Articular chondrocyte of knee joint (primary cell): ENCODE data around the gene NACC1. TPM values are rescaled to one million over a fixed set of nuclear protein-coding genes. Genes with fewer than 3 reads are reported as not detected.

Source experiments
- total RNA-seq: library from RNA; depleted of rRNA; stranded (reverse); fragments of >200 nt; gene quantifications from 2 replicates; pipeline ENCODE4 v1.2.3, GENCODE V29; 2012

The NACC1 gene
- 37.5 and 39.7 TPM in 2 replicates for total RNA-seq

DNA sequence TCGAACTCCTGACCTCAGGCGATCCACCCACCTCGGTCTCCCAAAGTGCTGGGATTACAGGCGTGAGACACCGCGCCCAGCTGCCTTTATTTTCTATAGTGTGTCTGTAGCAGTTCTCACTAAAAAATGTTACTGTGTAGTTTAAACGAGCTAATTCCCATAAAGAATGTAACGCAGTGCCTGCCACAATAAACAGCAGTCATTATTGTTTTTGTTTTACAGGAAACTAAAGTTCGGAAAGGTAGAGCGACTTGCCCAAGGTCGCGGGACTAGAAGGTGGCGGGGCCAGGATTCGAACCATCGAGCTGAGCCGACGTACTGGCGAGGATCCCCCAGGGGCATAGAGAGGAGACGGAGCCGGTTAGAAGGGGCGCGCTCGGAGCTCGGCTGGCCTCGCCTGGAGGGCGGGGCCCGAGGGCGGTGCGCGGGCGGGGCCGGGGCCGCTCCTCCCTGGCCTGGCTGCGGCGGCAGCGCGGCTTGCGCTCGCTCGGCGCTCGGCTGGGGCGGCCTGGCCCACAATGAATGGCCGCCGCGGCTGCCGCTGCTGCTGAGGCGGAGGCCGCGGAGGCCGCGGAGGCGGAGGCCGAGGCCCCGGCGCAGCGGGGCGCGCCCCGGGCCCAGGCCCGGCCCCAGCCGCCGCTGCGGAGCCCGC, at the start of gene NACC1:
Gene NACC1 (plus strand): TSS at position 493 of the 652 bp plus-strand sequence. CDS start 16,944 bp downstream, outside the sequence.

DNA sequence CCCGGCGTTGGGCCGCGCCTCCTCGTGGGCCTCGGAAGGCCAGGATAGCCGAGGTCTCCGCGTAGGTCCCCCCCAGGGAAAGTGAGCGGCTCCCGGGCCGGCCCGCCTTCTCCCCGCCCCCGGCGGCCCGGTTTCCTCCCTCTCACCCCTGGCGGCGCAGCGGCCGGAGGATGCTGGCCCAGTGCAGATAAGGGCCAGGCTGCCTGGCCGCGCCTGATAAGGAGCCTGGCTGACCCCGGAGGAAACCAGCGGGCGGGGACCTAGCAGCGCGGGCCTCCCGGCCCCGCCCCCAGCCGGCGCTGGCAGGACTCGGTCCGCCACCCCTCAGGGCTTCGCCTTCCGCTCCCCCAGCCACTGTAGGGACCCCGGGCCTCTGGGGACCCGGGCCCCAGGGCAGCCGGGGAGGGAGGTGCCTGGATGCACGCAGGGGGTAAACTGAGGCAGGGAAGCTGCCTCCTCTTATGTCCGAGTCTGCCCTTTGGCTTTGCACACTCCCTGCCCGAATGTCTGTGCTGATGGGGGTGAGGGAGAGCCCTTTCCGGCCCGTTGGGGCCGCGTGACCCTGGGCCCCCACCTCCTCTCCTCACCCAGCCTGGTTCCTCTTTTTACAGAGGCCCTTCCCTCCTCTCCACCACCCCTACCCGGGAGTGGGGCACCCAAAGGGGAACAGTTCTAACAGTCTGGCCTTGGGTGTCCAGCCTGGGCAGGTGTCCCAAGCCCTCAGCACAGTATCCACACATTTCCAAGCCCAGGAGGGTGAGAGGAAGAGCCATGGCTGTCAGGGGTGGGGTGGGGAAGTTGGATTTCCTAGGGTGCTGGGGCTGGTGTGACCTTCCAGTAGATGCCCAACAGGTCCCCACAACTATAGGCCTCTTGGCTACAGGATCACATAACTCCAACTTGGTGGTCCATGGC, 15.1 kb upstream of the NACC1 start, which contains the start of gene LYL1:
Gene LYL1 (minus strand): TSS at position 193 of the 915 bp plus-strand sequence. CDS start 1,687 bp downstream, outside the sequence.

DNA sequence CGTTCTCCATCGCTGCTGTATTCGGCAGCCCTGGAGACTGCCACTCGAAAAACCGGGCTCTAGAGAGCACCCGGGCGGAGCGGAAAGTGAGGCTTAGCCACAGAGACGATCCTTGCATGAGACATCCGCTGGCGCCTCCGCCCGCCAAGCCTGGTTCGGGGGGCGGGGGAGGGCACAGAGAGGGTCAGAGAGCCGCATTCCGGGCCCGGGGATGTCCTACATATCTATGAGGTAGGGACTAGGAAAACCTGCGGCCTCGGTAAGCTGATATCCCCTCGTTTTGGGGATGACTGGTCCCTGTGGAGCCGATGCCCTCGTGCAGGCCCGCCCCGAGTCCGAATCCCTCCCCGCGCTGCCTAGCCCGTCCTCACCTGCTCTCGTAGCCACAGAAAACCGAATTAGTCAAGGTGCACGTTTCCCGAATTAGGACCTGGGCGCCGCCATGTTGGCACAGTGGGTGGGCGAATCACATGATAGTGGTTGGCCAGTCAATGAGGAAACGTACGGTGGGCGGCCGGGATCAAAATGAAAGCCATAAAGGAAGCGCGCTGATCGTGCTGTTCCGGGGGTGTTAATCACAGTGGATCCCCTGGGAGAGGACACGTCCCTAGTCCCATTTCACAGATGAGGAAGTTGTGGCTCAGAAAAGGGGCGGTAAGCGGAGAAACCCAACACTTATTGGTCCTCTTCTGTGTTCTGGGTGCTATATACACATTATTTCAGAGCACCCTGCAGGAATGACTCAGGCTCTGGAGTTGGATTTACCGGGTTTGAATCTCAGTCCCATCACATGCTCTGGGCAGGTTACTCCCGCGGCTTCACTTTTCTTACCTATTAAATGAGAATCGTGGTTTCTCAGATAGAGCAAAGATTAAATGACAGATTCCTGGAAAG, 1.5 kb upstream of the NACC1 start, which contains the start of gene TRMT1:
Gene TRMT1 (minus strand): TSS at position 459 of the 894 bp plus-strand sequence. CDS start 341 bp downstream, at position 118.

DNA sequence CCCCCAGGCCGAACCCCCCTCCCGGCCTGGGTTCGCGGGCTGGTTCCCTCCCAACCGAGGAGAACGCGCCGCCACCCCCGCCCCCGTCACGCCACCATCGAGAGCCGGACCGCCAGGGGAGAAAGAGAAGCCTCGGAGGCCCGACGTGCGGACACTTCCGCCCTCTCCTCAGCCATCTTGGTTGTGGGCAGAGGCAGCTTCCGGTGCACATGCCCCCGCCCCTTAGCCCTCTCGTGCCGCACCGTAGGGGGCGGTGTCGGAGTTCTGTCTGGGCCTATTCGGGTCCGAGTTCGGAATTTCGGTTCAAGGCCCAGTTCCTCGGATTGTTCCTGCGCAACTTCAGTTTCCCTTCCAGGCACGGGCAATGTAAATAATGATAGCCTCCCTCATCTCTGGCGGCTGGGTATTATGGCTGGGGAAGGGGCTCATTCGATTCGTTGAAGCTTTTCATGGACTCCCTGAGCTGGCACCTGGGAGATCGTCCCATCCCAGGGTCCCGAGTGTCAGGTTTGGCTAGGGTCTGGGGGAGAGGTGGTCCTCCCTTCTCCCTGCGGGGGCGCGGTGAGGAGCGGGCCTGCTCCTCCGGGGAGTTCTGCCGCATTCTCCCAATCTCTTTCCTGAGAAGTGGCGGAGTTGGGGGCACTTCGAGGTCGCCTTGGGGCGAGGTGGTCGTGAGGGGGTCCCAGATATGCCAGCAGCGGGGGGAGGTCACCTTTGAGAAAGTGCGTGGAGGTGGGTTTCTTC, 32.3 kb downstream of the NACC1 start, which contains the start of the genes IER2 and STX10:
Gene IER2 (plus strand): TSS at position 225 of the 744 bp plus-strand sequence. CDS start 2,776 bp downstream, outside the sequence.
Gene STX10 (minus strand): TSS at position 189 of the 744 bp plus-strand sequence. CDS start 202 bp downstream, outside the sequence.

Other genes with a start within 250 kb of the NACC1 start
- 33.2 and 36.1 TPM in 2 replicates for gene DNASE2, start 236.8 kb upstream of the NACC1 start, total RNA-seq
- not detected in 2 replicates for gene KLF1, start 231.1 kb upstream of the NACC1 start, total RNA-seq
- 21.2 and 26.3 TPM in 2 replicates for gene GCDH, start 227.1 kb upstream of the NACC1 start, total RNA-seq
- gene SYCE2, start 199.0 kb upstream of the NACC1 start, total RNA-seq, result 0.22 TPM in 1 of 2 replicates, not detected in the other
- gene FARSA, start 184.6 kb upstream of the NACC1 start, total RNA-seq, result 28.4 and 31.1 TPM in 2 replicates
- 2,132 and 2,659 TPM in 2 replicates for gene CALR, start 179.7 kb upstream of the NACC1 start, total RNA-seq
- gene RAD23A, start 172.4 kb upstream of the NACC1 start, total RNA-seq, result 49.3 and 58.9 TPM in 2 replicates
- gene GADD45GIP1, start 161.0 kb upstream of the NACC1 start, total RNA-seq, result 23.0 and 23.5 TPM in 2 replicates
- 0.11 TPM in 1 of 2 replicates, not detected in the other for gene DAND5, start 148.7 kb upstream of the NACC1 start, total RNA-seq
- gene NFIX, start 122.8 kb upstream of the NACC1 start, total RNA-seq, result 137 and 150 TPM in 2 replicates
- gene LYL1, start 15.4 kb upstream of the NACC1 start, total RNA-seq, result 1.3 and 1.4 TPM in 2 replicates
- gene TRMT1, start 1.5 kb upstream of the NACC1 start, total RNA-seq, result 18.8 and 21.3 TPM in 2 replicates
- gene STX10, start 32.1 kb downstream of the NACC1 start, total RNA-seq, result 49.4 and 55.1 TPM in 2 replicates
- gene IER2, start 32.1 kb downstream of the NACC1 start, total RNA-seq, result 20.3 and 37.6 TPM in 2 replicates